ENCODE measurements around the gene ACHE.

The ACHE gene

DNA sequence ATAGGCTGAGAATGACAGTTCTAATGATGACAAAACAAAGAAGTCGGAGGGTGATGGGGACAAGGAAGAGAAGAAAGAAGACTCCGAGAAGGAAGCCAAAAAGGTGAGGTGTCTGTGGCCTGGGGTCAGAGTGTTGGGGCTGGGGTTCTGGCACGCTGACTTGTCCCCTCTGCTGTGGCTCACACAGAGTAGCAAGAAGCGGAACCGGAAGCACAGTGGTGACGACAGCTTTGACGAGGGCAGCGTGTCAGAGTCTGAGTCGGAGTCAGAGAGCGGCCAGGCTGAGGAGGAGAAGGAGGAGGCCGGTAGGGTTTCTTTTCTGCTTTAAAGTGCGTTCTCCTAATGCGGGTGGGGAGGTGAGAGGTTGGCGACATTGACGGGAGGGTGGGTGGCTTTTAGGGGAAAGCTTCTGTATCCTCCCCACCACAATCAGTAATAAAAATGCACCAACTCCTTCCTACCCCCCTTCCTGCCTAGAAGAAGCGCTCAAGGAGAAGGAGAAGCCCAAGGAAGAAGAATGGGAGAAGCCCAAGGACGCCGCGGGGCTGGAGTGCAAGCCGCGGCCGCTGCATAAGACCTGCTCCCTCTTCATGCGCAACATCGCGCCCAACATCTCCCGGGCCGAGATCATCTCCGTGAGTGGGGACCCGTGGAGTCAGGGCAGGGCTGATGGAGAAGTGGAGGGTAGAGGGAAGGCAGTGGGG, 10.8 kb downstream of the ACHE start:
- peak; percentile 27 for DNase-seq (ENCODE audit: low read depth)

DNA sequence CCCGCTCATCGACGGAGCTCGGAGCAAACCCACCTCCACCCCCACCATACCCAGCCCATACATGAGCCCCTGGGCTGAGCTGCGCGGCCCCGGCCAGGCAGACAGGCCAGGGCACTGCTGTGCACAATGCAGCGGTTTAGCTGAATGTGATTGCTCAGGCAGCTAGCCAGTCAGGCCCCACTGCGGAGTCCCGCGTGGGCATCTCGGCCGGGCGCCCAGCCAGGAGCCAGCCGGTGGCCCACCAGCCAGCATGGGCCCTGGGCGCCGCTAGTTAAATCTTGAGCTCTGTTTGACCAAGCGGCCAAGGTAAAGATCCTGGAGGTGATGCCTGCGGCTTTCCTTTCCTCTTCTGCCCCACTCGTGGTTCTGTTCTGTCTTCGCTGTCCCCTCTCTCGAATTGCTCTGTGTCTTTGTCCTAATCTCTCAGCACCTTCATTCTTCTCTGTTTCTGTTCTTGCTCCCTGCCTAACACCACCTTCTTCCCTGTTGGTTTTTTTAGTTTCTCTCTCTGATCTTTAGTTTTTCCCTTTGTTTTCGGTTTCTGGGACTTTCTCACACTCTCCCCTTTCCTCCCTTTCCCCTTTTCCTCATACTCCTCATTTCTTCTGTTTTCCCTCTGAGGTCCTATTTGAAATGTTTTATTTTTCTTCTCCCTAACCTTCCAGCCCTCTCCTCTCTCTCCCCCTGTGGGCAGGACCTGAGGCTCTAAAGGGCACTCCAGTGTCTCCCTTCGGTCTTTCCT, 12.7 kb downstream of the ACHE start:
- DNase-seq (ENCODE audit: low read depth) = no peak

DNA sequence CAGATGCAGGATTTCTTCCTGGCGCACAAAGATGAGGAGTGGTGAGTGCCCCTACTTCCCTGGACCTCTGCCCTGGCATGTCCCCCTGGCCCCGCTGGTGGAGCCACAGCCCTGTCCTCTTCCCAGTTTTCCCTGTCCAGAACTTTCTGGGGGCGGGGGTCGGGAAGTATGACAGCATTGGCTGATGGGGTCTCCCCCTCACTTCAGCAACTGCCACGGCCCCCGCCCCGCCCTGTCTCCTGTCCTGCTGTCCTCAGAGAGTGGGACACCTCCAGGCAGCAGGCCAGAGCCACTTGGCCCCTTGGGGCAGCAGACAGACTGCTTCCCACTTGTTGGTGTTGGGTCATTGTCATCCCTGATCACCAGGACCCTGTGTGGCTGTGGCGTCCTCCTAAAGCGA, 13.5 kb downstream of the ACHE start:
- DNase-seq (ENCODE audit: low read depth) = no peak

DNA sequence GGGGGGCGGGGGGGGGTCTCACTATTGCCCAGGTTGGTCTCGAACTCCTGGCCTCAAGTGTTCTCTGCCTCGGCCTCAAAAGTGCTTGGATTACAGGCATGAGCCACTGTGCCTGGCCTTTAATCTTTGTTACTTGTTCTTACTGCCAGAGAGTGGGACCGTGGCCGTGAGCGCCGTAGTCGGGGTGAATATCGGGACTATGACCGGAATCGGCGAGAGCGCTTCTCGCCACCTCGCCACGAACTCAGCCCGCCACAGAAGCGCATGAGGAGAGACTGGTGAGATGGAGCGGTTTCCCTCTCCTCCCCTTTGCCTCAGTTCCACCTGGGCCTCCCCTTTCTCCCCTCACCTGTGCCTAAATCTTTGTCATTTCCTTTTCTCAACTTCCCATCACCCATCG, 14.6 kb downstream of the ACHE start:
- no peak for DNase-seq (ENCODE audit: low read depth)

GRCh38 chr7:100880645-100881044, 15.0 kb downstream of the ACHE start:
- DNase-seq (ENCODE audit: low read depth) = no peak

DNA sequence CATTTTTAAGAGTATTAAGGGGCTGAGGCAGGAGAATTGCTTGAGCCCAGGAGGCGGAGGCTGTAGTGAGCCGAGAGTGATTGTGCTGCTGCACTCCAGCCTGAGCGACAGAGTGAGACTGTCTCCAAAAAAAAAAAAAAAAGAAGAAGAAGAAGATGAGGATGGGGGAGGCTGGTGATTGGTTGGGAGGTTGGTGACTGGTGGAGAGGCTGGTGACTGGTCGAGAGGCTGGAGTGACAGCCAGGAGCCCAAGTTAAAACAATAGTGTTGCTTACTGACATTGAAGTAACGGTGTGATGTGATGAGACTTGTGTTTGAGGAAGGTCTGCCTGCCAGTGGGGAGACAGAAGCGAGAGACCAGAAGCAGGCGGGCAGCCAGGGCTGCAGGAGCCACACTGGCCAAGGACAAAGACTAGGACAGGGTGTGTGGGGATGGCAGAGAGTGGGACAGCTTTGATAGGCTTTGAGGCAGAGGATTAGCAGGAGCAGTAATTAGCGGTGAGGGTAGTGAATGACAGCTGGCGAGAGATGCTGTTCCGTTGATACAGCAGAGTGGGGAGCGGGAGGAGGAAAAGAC, 15.9 kb downstream of the ACHE start:
- no peak for DNase-seq (ENCODE audit: low read depth)

GRCh38 chr7:100878685-100879084, 17.0 kb downstream of the ACHE start:
- no peak for DNase-seq (ENCODE audit: low read depth)

DNA sequence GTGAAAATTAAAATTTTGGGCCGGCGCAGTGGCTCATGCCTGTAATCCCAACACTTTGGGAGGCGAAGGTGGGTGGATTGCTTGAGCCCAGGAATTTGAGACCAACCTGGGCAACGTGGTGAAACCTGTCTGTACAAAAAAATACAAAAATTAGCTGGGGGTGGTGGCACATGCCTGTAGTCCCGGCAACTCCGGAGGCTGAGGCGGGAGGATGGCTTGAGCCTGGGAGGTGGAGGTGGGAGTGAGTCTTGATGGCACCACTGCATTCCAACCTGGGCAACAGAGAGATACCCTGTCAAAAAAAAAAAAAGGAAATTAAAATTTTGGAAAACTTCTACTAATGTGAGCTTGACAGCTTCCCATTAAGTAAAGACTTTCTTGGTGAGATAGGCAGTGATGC, 17.7 kb downstream of the ACHE start:
- no peak for DNase-seq (ENCODE audit: low read depth)

GRCh38 chr7:100875356-100875751, 20.3 kb downstream of the ACHE start:
- DNase-seq (ENCODE audit: low read depth) = no peak

DNA sequence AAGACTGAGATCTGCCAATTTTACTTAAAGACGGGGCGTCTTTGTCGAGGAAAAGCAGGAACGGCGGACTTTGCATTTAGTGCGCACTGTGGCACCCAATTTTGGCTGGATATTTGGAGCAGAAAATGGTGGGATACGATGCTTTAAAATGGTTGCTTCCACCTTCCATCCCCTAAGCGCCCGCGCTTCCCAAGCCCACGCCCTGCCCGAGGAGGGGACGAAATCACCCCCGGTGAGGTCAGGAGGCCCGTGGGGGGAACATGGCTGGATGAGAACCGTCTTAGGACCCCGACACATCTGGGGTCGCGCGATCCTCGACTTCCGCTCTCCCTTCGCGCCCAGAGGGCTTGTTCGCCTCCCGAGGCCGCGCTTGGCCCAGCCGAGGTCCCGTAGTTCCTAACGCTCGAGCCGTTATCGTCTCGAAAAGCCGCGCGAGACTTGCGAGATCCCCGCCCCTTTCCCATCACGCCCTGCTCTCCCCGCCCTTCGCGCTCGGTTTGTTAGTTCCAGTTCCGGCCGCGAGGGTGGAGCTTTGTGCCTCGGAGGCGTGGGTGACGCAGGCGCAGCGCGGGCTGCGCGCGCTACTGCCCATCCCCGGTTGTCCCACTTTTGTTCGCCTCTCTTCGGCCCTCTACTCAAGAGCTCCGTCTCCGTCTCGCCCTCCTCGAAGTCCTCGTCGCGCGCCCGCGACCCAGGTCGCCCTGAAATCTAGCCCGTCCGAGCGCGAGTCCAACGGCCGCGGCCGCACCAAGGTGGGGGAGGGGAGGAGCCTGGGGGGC, 20.9 kb downstream of the ACHE start, which contains the start of gene SRRT:
Gene SRRT, plus strand, starts transcription at position 527 of the 779 bp plus-strand sequence. CDS start 488 bp downstream, outside the sequence.
- DNase-seq (ENCODE audit: low read depth) = peak; percentile 97

DNA sequence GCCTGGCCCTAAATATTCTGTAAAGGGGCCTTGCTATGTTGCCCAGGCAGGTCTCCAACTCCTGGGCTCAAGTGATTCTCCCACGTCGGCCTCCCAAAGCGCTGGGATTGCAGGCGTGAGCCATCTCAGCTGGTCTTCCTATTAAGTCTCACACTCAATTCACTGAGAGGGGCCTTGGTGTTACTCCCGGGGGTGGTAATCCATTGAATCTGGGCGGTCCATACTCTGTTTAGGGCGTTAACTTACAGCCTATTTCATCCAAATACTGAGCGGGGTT, 21.4 kb downstream of the ACHE start:
- no peak for DNase-seq (ENCODE audit: low read depth)

GRCh38 chr7:100873599-100874299, 21.9 kb downstream of the ACHE start:
- no peak for DNase-seq (ENCODE audit: low read depth)

- DNase-seq (ENCODE audit: low read depth) = no peak
These were observed 27.8 kb downstream of the ACHE start for GRCh38 chr7:100867776-100868485.

- peak; percentile 18 for DNase-seq (ENCODE audit: low read depth)
These were observed 28.5 kb downstream of the ACHE start, which contains the start of gene TRIP6 for GRCh38 chr7:100867040-100867775. TSS of gene TRIP6 (plus strand) at chr7:100867387. CDS start at chr7:100867498, 111 bp downstream.

DNA sequence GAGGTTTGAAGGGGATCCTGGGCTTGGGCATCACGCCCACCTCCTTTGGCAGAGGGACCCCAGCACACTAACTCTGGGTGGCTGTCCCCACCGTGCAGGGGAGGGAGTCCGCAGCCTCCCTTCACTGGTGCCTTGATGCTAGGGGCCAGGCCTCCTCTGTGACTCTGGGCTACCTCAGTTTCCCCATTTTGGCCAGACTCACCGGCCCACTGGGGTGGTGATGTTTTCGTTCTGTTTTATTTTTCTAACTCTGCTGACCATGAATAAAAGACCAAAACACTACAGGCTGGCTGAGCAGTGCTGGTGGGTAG, 29.0 kb downstream of the ACHE start:
- no peak for DNase-seq (ENCODE audit: low read depth)

DNA sequence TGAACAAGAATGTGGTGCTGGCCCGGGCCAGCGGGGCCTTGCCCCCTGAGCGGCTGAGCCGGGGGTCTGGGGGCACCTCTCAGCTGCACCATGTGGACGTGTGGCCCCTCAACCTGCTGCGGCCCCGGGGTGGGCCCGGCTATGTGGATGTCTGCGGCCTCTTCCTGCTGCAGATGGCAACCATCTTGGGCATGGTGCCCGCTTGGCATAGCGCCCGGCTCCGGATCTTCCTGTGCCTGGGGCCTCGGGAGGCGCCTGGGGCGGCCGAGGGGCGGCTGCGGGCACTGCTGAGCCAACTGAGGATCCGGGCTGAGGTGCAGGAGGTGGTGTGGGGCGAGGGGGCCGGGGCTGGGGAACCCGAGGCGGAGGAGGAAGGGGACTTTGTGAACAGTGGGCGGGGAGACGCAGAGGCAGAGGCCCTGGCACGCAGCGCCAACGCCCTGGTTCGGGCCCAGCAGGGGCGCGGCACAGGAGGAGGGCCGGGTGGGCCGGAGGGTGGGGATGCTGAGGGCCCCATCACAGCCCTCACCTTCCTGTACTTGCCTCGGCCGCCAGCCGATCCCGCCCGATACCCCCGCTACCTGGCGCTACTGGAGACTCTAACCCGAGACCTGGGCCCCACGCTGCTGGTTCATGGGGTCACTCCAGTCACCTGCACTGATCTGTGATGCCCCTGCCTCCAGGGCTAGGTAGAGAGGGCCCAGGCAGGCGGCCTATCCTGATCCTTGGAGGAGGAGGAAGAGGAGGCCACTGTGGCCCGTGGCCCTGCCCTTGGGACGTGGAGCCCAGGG, 29.6 kb downstream of the ACHE start:
- no peak for DNase-seq (ENCODE audit: low read depth)

DNA sequence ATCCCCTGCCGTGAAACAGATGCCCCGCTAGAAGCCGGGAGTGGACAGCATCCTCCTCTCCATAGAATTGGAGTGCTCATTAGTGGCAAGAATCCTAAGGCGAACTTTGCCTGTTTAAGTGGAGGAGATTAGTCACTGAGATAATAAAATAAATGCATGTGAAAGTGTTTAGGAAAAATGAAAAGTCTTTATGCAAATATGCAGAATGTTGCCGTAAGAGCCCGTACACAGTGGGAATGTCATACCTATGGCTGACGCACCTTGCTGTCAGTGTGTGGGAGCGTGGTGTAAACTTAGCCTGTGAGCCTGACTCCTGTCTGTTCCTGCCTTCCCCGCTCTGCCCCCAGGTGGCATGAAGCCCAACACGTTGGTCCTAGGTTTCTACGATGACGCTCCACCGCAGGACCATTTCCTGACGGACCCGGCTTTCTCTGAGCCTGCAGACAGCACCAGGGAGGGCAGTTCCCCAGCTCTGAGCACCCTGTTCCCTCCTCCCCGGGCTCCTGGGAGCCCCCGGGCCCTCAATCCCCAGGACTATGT, 30.2 kb downstream of the ACHE start:
- DNase-seq (ENCODE audit: low read depth) = no peak

- DNase-seq (ENCODE audit: low read depth) = no peak
These were observed 31.3 kb downstream of the ACHE start for GRCh38 chr7:100864263-100864845.

- DNase-seq (ENCODE audit: low read depth) = no peak
These were observed 32.2 kb downstream of the ACHE start for GRCh38 chr7:100863406-100863950.
